IgD-negative memory B cell (primary cell): ENCODE data around the gene ACAT2. TPM values are rescaled to one million over a fixed set of nuclear protein-coding genes. Genes with fewer than 3 reads are reported as not detected.
A peak's percentile ranks its signal among the peaks of the same experiment; 100 is the strongest.

Experiments
- H3K27ac Mint-ChIP-seq, 3 donors: one replicate each; pipeline ENCODE4 v1.8.0; 2020 to 2022; ENCODE audit warnings: mild to moderate bottlenecking in 3 of 3, mixed read lengths in 3 of 3, moderate library complexity in 1 of 3
- H3K27me3 Mint-ChIP-seq: one replicate; pipeline ENCODE4 v1.8.0; 2021; ENCODE audit warnings: mixed read lengths
- H3K36me3 Mint-ChIP-seq: one replicate; pipeline ENCODE4 v1.8.0; 2020; ENCODE audit warnings: mild to moderate bottlenecking, mixed read lengths
- H3K4me1 Mint-ChIP-seq, 3 donors: one replicate each; pipeline ENCODE4 v1.8.0; 2020 to 2022; ENCODE audit warnings: mixed read lengths in 3 of 3, mild to moderate bottlenecking in 1 of 3
- H3K4me3 Mint-ChIP-seq, 4 donors: one replicate each; pipeline ENCODE4 v1.8.0; 2020 to 2022; ENCODE audit warnings: mild to moderate bottlenecking in 4 of 4, mixed read lengths in 4 of 4, moderate library complexity in 3 of 4
- H3K9me3 Mint-ChIP-seq, 3 donors: one replicate each; pipeline ENCODE4 v1.8.0; 2020 to 2021; ENCODE audit warnings: mixed read lengths in 3 of 3, mild to moderate bottlenecking in 1 of 3
- polyA plus RNA-seq: library from polyadenylated mRNA; unstranded; fragments of 300-500 nt; fragmentation: Illumina TruSeq; gene quantifications from one replicate; pipeline ENCODE4 v1.2.3, GENCODE V29; 2021

The ACAT2 gene
- polyA plus RNA-seq, 1 donor from 2014 or later: 23.6 TPM

- peaks cover 6% of the 10 kb centered on the region for H3K36me3 Mint-ChIP-seq
- H3K9me3 Mint-ChIP-seq: no peaks in the 10 kb centered on the region
- peaks cover 0 to 2% (median 0%) of the 10 kb centered on the region in 3 donors for H3K4me1 Mint-ChIP-seq
Observed at GRCh38 chr6:159751448-159751847, 10.4 kb upstream of the ACAT2 start.

DNA sequence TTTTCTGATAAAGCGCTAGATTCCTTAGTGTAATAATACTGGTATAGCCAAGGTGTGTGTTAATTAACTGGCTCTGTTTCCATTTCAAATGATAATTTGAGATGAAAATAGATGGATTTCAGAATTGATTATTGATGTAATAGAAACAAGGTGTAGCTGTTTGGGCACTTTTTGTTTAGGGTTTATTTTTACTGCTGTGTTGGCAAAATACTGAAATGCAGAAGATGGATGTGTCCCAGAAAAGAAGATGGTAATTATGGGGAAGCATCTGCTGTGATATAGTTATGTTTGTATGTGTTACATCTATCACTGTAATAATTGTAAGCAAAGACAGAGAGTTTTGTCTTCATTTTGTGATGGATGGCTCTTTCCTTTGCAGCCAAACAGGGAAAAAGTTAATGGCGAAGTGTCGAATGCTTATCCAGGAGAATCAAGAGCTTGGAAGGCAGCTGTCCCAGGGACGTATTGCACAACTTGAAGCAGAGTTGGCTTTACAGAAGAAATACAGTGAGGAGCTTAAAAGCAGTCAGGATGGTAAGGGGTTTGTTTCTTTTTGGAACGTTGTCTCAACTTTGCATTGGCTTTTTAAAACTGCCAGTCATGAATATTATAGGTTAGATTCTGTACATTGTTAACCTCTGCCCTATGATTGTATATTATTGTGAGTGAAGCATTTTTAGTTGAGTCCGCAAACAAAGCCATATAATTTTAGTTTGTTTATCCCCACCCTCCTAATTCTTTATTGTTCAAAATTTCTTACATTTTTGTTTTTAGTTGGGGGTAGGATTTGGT, 8.6 kb upstream of the ACAT2 start:
- H3K27me3 Mint-ChIP-seq: no peaks in the 10 kb centered on the region
- H3K27ac Mint-ChIP-seq: peak overlapping the region in 2 of 3 donors; percentile 59 to 64
- peaks cover 0 to 2% (median 0%) of the 10 kb centered on the region in 3 donors for H3K4me1 Mint-ChIP-seq
- peaks cover 6% of the 10 kb centered on the region for H3K36me3 Mint-ChIP-seq
- no peak overlapping the region for H3K4me3 Mint-ChIP-seq
- H3K9me3 Mint-ChIP-seq: no peaks in the 10 kb centered on the region

More at GRCh38 chr6:159751448-159751847, 10.4 kb upstream of the ACAT2 start:
- H3K4me3 Mint-ChIP-seq: no peak overlapping the region
- peak overlapping the region in 1 of 3 donors; percentile 62 for H3K27ac Mint-ChIP-seq
- H3K27me3 Mint-ChIP-seq: no peaks in the 10 kb centered on the region

GRCh38 chr6:159754401-159754800, 7.4 kb upstream of the ACAT2 start:
- peak overlapping the region in 1 of 3 donors; percentile 12 for H3K27ac Mint-ChIP-seq
- no peak overlapping the region for H3K4me3 Mint-ChIP-seq
- H3K4me1 Mint-ChIP-seq: peaks cover 0 to 2% (median 0%) of the 10 kb centered on the region in 3 donors
- peaks cover 4% of the 10 kb centered on the region for H3K36me3 Mint-ChIP-seq
- H3K9me3 Mint-ChIP-seq: no peaks in the 10 kb centered on the region
- no peaks in the 10 kb centered on the region for H3K27me3 Mint-ChIP-seq

GRCh38 chr6:159754959-159755914, 6.6 kb upstream of the ACAT2 start:
- H3K27me3 Mint-ChIP-seq: no peaks in the 10 kb centered on the region
- peaks cover 4% of the 10 kb centered on the region for H3K36me3 Mint-ChIP-seq
- H3K4me3 Mint-ChIP-seq: peak overlapping the region in 1 of 4 donors; percentile 13
- no peaks in the 10 kb centered on the region for H3K9me3 Mint-ChIP-seq
- H3K27ac Mint-ChIP-seq: peak overlapping the region; percentile 12 to 41 (median 33)
- peaks cover 0 to 5% (median 2%) of the 10 kb centered on the region in 3 donors for H3K4me1 Mint-ChIP-seq

GRCh38 chr6:159756508-159756907, 5.3 kb upstream of the ACAT2 start:
- peaks cover 9 to 15% (median 11%) of the 10 kb centered on the region in 3 donors for H3K4me1 Mint-ChIP-seq
- H3K27ac Mint-ChIP-seq: peak overlapping the region in 1 of 3 donors; percentile 53
- peaks cover 4% of the 10 kb centered on the region for H3K36me3 Mint-ChIP-seq
- H3K27me3 Mint-ChIP-seq: no peaks in the 10 kb centered on the region
- H3K4me3 Mint-ChIP-seq: peak overlapping the region in 1 of 4 donors; percentile 50
- H3K9me3 Mint-ChIP-seq: no peaks in the 10 kb centered on the region

GRCh38 chr6:159758031-159759001, 3.5 kb upstream of the ACAT2 start:
- Mint-ChIP-seq H3K36me3 (peaks cover 4% of the 10 kb centered on the region), H3K9me3 (no peaks in the 10 kb centered on the region)

DNA sequence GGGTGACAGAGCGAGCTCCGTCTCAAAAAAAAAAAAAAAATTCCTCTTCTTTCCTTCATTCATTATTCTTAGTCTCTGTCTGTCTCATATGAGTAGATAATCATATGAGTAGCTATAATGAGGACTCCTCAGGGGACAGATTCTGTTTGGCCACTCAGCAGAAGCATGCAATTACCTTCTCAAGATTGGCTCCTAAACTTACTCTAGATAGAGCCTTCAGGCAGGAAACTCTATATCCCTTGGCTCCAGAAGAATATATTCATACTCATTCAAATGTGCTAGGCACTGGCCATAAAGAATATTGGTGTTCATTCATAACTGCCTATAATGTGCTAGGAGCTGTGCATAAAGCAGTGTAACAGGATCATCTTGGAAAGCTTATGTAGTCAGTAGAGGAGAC, 2.2 kb upstream of the ACAT2 start:
- H3K9me3 Mint-ChIP-seq: no peaks in the 10 kb centered on the region
- peaks cover 3% of the 10 kb centered on the region for H3K36me3 Mint-ChIP-seq
- H3K4me3 Mint-ChIP-seq: peak overlapping the region in 3 of 4 donors; percentile 8 to 68 (median 14)
- no peaks in the 10 kb centered on the region for H3K27me3 Mint-ChIP-seq
- peak overlapping the region in 1 of 3 donors; percentile 28 for H3K27ac Mint-ChIP-seq
- peaks cover 11 to 21% (median 18%) of the 10 kb centered on the region in 3 donors for H3K4me1 Mint-ChIP-seq

More at GRCh38 chr6:159758031-159759001, 3.5 kb upstream of the ACAT2 start:
- peaks cover 10 to 19% (median 17%) of the 10 kb centered on the region in 3 donors for H3K4me1 Mint-ChIP-seq
- no peaks in the 10 kb centered on the region for H3K27me3 Mint-ChIP-seq
- peak overlapping the region in 1 of 4 donors; percentile 36 for H3K4me3 Mint-ChIP-seq
- H3K27ac Mint-ChIP-seq: peak overlapping the region in 2 of 3 donors; percentile 5 to 52

DNA sequence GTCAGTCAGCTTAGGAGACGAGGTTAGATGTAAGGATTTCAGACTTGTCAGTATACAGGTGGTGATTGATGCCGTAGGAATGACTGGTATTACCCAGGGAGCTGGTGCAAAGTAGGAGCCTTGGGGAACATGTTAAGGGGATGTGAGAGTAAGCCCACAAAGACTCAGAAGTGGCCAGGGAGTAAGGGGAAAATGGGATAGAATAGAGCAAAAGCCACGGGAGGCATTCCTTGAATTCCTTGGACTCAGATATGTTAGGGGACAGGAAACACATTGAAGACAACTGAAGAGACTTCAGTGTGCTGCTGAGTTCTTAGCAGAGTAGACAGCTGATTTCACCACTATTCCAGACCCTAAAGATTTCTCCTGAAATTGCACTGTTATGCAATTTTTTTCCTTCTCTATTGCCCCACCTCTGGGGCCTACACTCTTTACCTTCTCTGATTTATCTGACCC, 1.2 kb upstream of the ACAT2 start:
- Mint-ChIP-seq H3K4me3 (peak overlapping the region in 3 of 4 donors; percentile 95 to 98 (median 98)), H3K4me1 (peaks cover 13 to 22% (median 16%) of the 10 kb centered on the region in 3 donors), H3K27ac (peak overlapping the region; percentile 97 to 99 (median 98)), H3K36me3 (no peaks in the 10 kb centered on the region), H3K27me3 (no peaks in the 10 kb centered on the region), H3K9me3 (no peaks in the 10 kb centered on the region)

GRCh38 chr6:159761129-159761872, 544 bp upstream of the ACAT2 start:
- peaks cover 13 to 22% (median 17%) of the 10 kb centered on the region in 3 donors for H3K4me1 Mint-ChIP-seq
- no peaks in the 10 kb centered on the region for H3K9me3 Mint-ChIP-seq
- peak overlapping the region; percentile 97 to 99 (median 98) for H3K27ac Mint-ChIP-seq
- no peaks in the 10 kb centered on the region for H3K36me3 Mint-ChIP-seq
- peak overlapping the region; percentile 95 to 98 (median 96) for H3K4me3 Mint-ChIP-seq
- no peaks in the 10 kb centered on the region for H3K27me3 Mint-ChIP-seq

- H3K27ac Mint-ChIP-seq: peak overlapping the region; percentile 97 to 99 (median 98)
- no peaks in the 10 kb centered on the region for H3K9me3 Mint-ChIP-seq
- no peaks in the 10 kb centered on the region for H3K36me3 Mint-ChIP-seq
- peak overlapping the region; percentile 95 to 98 (median 96) for H3K4me3 Mint-ChIP-seq
- H3K27me3 Mint-ChIP-seq: no peaks in the 10 kb centered on the region
- peaks cover 13 to 22% (median 17%) of the 10 kb centered on the region in 3 donors for H3K4me1 Mint-ChIP-seq
Observed at GRCh38 chr6:159762681-159763293, 942 bp downstream of the ACAT2 start.

DNA sequence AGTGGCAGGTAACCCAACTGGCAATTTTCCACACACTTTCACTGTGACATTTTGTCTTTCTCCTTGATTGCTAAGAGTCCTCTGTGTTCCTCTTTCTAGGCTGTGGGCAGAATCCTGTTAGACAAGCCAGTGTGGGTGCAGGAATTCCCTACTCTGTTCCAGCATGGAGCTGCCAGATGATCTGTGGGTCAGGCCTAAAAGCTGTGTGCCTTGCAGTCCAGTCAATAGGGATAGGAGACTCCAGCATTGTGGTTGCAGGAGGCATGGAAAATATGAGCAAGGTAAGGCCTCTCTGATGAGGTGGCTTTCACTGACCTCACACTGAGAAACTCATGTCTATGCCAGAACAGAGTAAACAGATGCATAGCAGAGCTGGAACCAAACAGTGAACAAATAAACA, 5.1 kb downstream of the ACAT2 start:
- H3K4me1 Mint-ChIP-seq: peaks cover 3 to 10% (median 8%) of the 10 kb centered on the region in 3 donors
- H3K9me3 Mint-ChIP-seq: peaks cover 0 to 2% (median 1%) of the 10 kb centered on the region in 3 donors
- peaks cover 12% of the 10 kb centered on the region for H3K36me3 Mint-ChIP-seq
- no peaks in the 10 kb centered on the region for H3K27me3 Mint-ChIP-seq
- H3K4me3 Mint-ChIP-seq: no peak overlapping the region
- peak overlapping the region in 2 of 3 donors; percentile 28 to 47 for H3K27ac Mint-ChIP-seq

- Mint-ChIP-seq H3K27me3 (no peaks in the 10 kb centered on the region), H3K4me3 (no peak overlapping the region), H3K4me1 (peaks cover 2 to 3% (median 3%) of the 10 kb centered on the region in 3 donors), H3K9me3 (peaks cover 0 to 2% (median 1%) of the 10 kb centered on the region in 3 donors), H3K27ac (no peak overlapping the region), H3K36me3 (peaks cover 12% of the 10 kb centered on the region)
Observed at GRCh38 chr6:159769470-159769869, 7.6 kb downstream of the ACAT2 start.

DNA sequence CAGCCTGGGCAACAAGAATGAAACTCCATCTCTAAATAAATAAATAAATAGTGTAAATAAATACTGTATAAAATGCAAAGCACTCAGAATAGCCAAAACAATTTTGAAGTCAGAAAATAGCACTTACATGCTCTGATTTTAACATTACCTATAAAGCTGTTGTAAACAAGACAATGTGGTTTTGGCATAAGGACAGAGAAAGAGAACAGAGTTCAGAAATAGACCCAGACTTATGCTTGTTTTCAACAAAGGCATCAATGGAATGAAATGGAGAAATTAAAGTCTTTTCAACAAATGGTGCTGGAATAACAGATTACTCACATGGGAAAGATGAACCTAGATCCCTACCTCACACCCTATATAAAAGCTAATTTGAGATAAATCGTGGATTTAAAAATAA, 10.4 kb downstream of the ACAT2 start:
- Mint-ChIP-seq H3K4me1 (peaks cover 0 to 2% (median 0%) of the 10 kb centered on the region in 3 donors), H3K27me3 (no peaks in the 10 kb centered on the region), H3K9me3 (peaks cover 0 to 2% (median 1%) of the 10 kb centered on the region in 3 donors), H3K27ac (no peak overlapping the region), H3K36me3 (peaks cover 12% of the 10 kb centered on the region), H3K4me3 (no peak overlapping the region)
